AG04449 (cell line): Measurements from ENCODE around the gene MTHFS.

Experiments
- CTCF ChIA-PET: fragments of 350-600 bp; formaldehyde crosslinking; extraction: SDS; loops from one replicate; lab custom pipeline; 2021; ENCODE audit warnings: antibody characterized with exemption; lab: Yijun Ruan, JAX
- POLR2A ChIA-PET: fragments of 400-600, 350-600 bp; formaldehyde crosslinking; extraction: SDS; loops from one replicate; lab custom pipeline; 2020; ENCODE audit warnings: antibody characterized with exemption, inconsistent platforms; lab: Yijun Ruan, JAX
- DNase-seq: peaks from one replicate; pipeline ENCODE4 v3.0.0-alpha.2; 2010; ENCODE audit warnings: low read depth, low spot score
- H3K4me3 ChIP-seq: 2 replicates; pipeline ENCODE4 v1.5.1; 2011; ENCODE audit warnings: low read depth, mild to moderate bottlenecking, control low read depth, low read length
- CTCF ChIP-seq: IDR thresholded peaks from one replicate; pipeline ENCODE4 v1.5.1; 2011; ENCODE audit warnings: mild to moderate bottlenecking, moderate library complexity, low read length, control low read depth, inconsistent platforms; ENCODE audit not compliant: insufficient read depth; ENCODE audit errors: missing control alignments

MTHFS gene

GRCh38 chr15:79811406-79812405, 85.1 kb downstream of the MTHFS start:
- no peak for DNase-seq
- CTCF ChIA-PET: no interaction called here
- H3K4me3 ChIP-seq: no peak overlapping the region
- POLR2A ChIA-PET: no interaction called here
- TF ChIP-seq CTCF: no peak

- no peak for DNase-seq
- TF ChIP-seq CTCF: no peak
- H3K4me3 ChIP-seq: no peak overlapping the region
- ChIA-PET POLR2A (no interaction called here), CTCF (interaction anchor here (1.1 kb wide), 2 partner anchors 20 to 465 kb away, joined by 3 read pairs; no protein-coding TSS in a partner anchor)
Observed at GRCh38 chr15:79804838-79805237, 92.0 kb downstream of the MTHFS start.

GRCh38 chr15:79798311-79798710, 98.5 kb downstream of the MTHFS start:
- ChIA-PET CTCF (interaction anchor here (1.0 kb wide), 1 partner anchor 51 kb away, joined by 3 read pairs; no protein-coding TSS in a partner anchor), POLR2A (no interaction called here)
- DNase-seq: no peak
- H3K4me3 ChIP-seq: no peak overlapping the region
- TF ChIP-seq CTCF: no peak
